Suprapubic skin (tissue), 4 donors: ENCODE measurements around the gene LRP8. TPM values are rescaled to one million over a fixed set of nuclear protein-coding genes. Genes with fewer than 3 reads are reported as not detected.

ENCODE experiments used
- DNase-seq, 2 donors: peaks; one replicate each; pipeline ENCODE4 v3.0.0-alpha.2; 2019; ENCODE audit warnings: low spot score in 2 of 2
- H3K27ac ChIP-seq: fragments of 200-600 bp; sonication (generic); one replicate; pipeline ENCODE4 v1.5.1; 2019
- H3K27me3 ChIP-seq: fragments of 200-600 bp; sonication (generic); one replicate; pipeline ENCODE4 v1.5.1; 2019
- H3K36me3 ChIP-seq: fragments of 200-600 bp; sonication (generic); one replicate; pipeline ENCODE4 v1.5.1; 2019
- H3K4me1 ChIP-seq: fragments of 200-600 bp; sonication (generic); one replicate; pipeline ENCODE4 v1.5.1; 2019
- H3K4me3 ChIP-seq: fragments of 200-600 bp; sonication (generic); one replicate; pipeline ENCODE4 v1.5.1; 2019; ENCODE audit warnings: mild to moderate bottlenecking
- H3K9me3 ChIP-seq: fragments of 200-600 bp; sonication (generic); one replicate; pipeline ENCODE4 v1.5.1; 2019
- CTCF ChIP-seq, 2 donors: fragments of 200-600 bp in 1 of 2; fragments of 450-650 bp in 1 of 2; sonication (generic) in 1 of 2; IDR thresholded peaks; one replicate each; pipeline ENCODE4 v1.5.1; 2016 to 2019; ENCODE audit warnings: antibody characterized with exemption in 2 of 2, mild to moderate bottlenecking in 1 of 2, moderate library complexity in 1 of 2
- EP300 ChIP-seq: sonication (generic); formaldehyde crosslinking; IDR thresholded peaks from one replicate; pipeline ENCODE4 v1.6.1; 2017; ENCODE audit warnings: antibody characterized with exemption
- POLR2A ChIP-seq, 2 donors: fragments of 450-650 bp; IDR thresholded peaks; one replicate each; pipeline ENCODE4 v1.6.1; 2017; ENCODE audit warnings: antibody characterized with exemption in 2 of 2, mild to moderate bottlenecking in 2 of 2, moderate library complexity in 2 of 2
- POLR2AphosphoS5 ChIP-seq, 3 donors: sonication (generic); formaldehyde crosslinking; IDR thresholded peaks; one replicate each; pipeline ENCODE4 v1.6.1; 2017; ENCODE audit warnings: antibody characterized with exemption in 3 of 3
- WGBS: methylation state at CpG from one replicate; pipeline ENCODE4 v1.1.5; 2018; 5-methylcytosine and 5-hydroxymethylcytosine counted together
- total RNA-seq, 4 donors: library from RNA; depleted of rRNA; stranded (reverse); fragments of >200 nt; gene quantifications; one replicate each; pipeline ENCODE4 v1.1.0, GENCODE V29; 2016

The LRP8 gene
- total RNA-seq, 4 donors from 2014 or later: 2.8 to 11.8 (median 4.1) TPM

DNA sequence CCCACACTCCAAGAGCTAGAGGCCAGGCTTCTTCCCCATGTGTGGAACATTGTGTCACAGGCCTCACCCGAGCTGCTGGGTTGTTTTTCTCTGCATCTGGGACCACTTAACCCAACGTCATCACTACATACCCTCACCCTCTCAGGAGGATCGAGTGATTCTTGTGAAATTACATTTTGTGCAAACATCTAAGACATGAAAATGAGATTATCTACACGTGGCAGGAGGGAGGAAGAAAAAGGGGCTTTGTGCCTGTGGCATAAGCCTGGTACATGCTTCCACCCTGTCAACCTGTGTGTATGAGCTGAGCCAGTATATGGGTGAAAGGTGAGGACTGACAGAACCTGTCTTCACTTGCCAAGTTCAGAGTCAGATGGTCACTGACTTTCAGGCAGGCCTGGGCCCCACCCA lies 129.6 kb downstream of the LRP8 start:
- peak; percentile 74 to 80 for DNase-seq
- no peak for TF ChIP-seq CTCF (IDR thresholded peaks at IDR 0.05)
- TF ChIP-seq POLR2A (IDR thresholded peaks at IDR 0.05): peak in 1 of 2 donors; percentile 71
- no peak for TF ChIP-seq EP300
- peak in 1 of 3 donors; percentile 34 for TF ChIP-seq POLR2AphosphoS5 (IDR thresholded peaks at IDR 0.05)
- Histone ChIP-seq H3K27me3 (no peaks in the 10 kb centered on the region), H3K4me1 (peaks cover 53% of the 10 kb centered on the region), H3K4me3 (peak overlapping the region; percentile 100), H3K27ac (peak overlapping the region; percentile 99), H3K36me3 (peaks cover 23% of the 10 kb centered on the region), H3K9me3 (no peaks in the 10 kb centered on the region)
- WGBS: 35% methylated on average over 4 of the region's 4 CpGs

DNA sequence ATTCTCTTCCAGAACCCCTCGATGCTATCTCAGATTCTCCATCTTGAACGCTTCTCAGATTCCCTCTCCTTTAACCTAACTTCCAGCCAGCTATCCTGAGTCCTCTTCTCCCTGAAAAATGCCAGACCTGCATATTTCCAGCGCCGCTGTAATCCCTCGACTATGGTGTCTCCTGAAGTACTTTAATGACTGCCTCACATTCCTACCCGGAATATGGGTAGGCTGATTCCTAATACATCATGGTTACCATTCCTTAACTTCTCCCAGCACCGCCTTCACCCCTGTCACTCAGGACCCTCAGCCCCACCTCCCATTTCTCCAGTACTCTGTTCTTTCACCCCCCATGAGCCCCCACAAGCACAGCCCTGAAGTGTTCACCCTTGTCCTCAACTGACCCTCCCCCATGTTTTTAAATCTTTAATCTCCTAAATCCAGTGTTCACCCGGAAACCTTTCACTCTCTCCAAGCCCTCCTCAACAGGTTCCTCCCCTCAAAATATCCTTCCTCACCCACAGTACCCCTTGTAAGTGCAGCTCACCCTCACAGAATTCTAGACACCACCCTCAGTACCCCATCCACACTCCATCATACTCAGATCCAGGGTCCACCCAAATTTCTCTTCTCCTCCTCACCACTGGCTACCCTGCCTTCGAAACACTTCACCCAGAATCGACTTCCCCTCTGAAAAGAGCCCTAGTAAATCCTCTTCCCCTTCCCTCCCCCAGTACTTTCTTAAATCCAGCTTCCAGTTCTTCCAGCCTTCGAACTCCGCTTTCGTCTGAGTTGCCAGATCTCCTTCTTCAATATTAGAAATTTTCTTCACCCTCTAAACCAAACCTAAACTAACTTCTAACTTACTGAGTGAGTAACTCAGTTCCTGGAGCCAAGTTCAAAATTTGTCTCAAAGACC lies 130.3 kb downstream of the LRP8 start:
- Histone ChIP-seq H3K9me3 (no peaks in the 10 kb centered on the region), H3K36me3 (peaks cover 16% of the 10 kb centered on the region), H3K4me1 (peaks cover 53% of the 10 kb centered on the region), H3K27me3 (no peaks in the 10 kb centered on the region), H3K27ac (peak overlapping the region; percentile 99), H3K4me3 (peak overlapping the region; percentile 100)
- 23% methylated on average over 13 of the region's 13 CpGs for WGBS
- no peak for TF ChIP-seq POLR2A (IDR thresholded peaks at IDR 0.05)
- peak in 1 of 2 donors; percentile 65 for DNase-seq

DNA sequence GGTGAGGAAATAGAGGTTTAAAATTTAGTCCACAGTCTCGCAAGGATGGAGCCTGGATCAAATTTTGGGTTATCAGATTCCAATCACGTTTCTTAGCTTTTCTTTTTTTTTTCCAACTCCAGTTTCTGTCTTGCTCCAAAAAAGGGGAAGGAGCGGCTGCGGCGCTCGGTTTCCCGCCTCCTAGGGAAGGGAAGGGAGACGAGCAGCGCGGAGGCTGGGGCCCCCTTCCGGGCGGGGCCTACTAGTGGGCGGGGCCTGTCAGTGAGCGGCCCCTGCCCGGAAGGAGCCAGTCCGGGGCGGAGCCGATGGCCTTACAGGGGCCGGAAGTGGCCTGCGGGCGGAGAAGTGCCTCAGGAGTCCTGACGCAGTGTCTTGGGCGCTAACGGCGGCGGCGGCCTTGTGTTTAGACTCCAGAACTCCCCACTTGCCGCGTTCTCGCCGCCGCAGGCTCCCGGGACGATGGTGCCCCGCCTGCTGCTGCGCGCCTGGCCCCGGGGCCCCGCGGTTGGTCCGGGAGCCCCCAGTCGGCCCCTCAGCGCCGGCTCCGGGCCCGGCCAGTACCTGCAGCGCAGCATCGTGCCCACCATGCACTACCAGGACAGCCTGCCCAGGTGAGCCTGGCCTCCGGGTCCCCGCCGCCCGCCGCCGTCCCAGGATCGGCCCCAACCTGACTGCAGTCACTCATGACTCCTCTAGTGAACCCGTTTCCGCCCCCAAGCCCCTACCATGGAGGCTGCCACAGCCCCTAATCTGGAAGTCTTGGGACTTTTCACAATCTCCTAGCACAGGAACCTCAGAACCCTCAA lies 131.2 kb downstream of the LRP8 start, which contains the start of gene CPT2:
CPT2 (plus strand) TSS at position 340 of the 806 bp plus-strand sequence; CDS start at position 460, 120 bp downstream.
- Histone ChIP-seq H3K27ac (peak within 1 kb of the TSS; percentile 99), H3K4me3 (peak within 1 kb of the TSS; percentile 100), H3K27me3 (no peaks in the 10 kb centered on the region), H3K36me3 (peaks cover 10% of the 10 kb centered on the region), H3K9me3 (no peaks in the 10 kb centered on the region), H3K4me1 (peaks cover 53% of the 10 kb centered on the region)
- WGBS: 1% methylated on average over 34 of the region's 57 CpGs
- TF ChIP-seq POLR2AphosphoS5 (IDR thresholded peaks at IDR 0.05): peak; percentile 38 to 93 (median 73)
- peak; percentile 94 to 96 for TF ChIP-seq POLR2A (IDR thresholded peaks at IDR 0.05)
- TF ChIP-seq CTCF (IDR thresholded peaks at IDR 0.05): no peak
- DNase-seq: peak; percentile 95 to 97

DNA sequence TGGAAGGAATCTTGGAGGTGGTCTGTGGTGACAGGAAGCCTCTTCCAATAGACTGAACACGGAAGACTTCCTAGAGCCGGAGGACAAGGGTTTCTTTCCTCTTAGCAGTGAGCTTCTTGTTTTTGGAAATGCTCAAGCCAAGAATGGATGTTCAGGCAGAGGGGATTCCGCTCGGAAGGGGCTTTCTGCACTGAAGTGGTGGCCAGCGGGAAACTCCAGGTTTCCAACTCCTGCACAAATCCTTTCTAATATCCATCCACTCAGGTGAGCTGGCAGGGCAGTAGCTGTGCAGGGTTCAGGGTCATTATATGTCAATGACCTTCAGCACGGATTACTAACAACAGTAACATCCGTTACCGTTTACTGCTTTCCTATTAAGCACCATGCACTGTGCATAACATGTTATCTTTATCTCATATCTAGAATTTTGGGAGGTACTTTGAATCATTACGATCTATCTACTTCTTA lies 131.8 kb downstream of the LRP8 start:
- no peaks in the 10 kb centered on the region for H3K27me3 ChIP-seq
- 25% methylated on average over 9 of the region's 9 CpGs for whole genome bisulfite sequencing
- TF ChIP-seq POLR2AphosphoS5 (IDR thresholded peaks at IDR 0.05): no peak
- TF ChIP-seq CTCF (IDR thresholded peaks at IDR 0.05): no peak
- no peak for TF ChIP-seq EP300
- no peak for TF ChIP-seq POLR2A (IDR thresholded peaks at IDR 0.05)
- H3K36me3 ChIP-seq: peaks cover 5% of the 10 kb centered on the region
- H3K4me1 ChIP-seq: peaks cover 47% of the 10 kb centered on the region
- H3K27ac ChIP-seq: peak overlapping the region; percentile 99
- H3K4me3 ChIP-seq: peak overlapping the region; percentile 100
- no peaks in the 10 kb centered on the region for H3K9me3 ChIP-seq
- DNase-seq: peak in 1 of 2 donors; percentile 45

GRCh38 chr1:53195246-53196016 lies 132.4 kb downstream of the LRP8 start:
- TF ChIP-seq POLR2A (IDR thresholded peaks at IDR 0.05): no peak
- TF ChIP-seq EP300: no peak
- no peak for TF ChIP-seq POLR2AphosphoS5 (IDR thresholded peaks at IDR 0.05)
- no peak for TF ChIP-seq CTCF (IDR thresholded peaks at IDR 0.05)
- DNase-seq: peak in 1 of 2 donors; percentile 54
- Histone ChIP-seq H3K4me1 (peaks cover 42% of the 10 kb centered on the region), H3K27ac (peak overlapping the region; percentile 99), H3K27me3 (no peaks in the 10 kb centered on the region), H3K36me3 (no peaks in the 10 kb centered on the region), H3K9me3 (no peaks in the 10 kb centered on the region), H3K4me3 (peak overlapping the region; percentile 100)
- WGBS: 67% methylated on average over 11 of the region's 11 CpGs
